OCI-LY3 (cell line): Measurements from ENCODE around the gene STK32B.
"Not testable (repeated sequence)": the region's sequence is repeated elsewhere in the genome, so short reads cannot be mapped to it uniquely, and the experiment has no call there.

Experiments
- H2AFZ ChIP-seq: fragments of 200-600, 300-600 bp; shearing (Covaris generic); 2 replicates; pipeline ENCODE4 v1.6.0; 2014; ENCODE audit warnings: antibody characterized with exemption, low read depth, low read length
- H3K27ac ChIP-seq: fragments of 200-600, 300-600 bp; sonication (generic); 2 replicates; pipeline ENCODE4 v1.5.1; 2014; ENCODE audit warnings: mild to moderate bottlenecking, low read length, moderate library complexity, mixed read lengths
- H3K27me3 ChIP-seq: fragments of 200-600, 300-600 bp; sonication (generic); 2 replicates; pipeline ENCODE4 v1.6.1; 2014; ENCODE audit warnings: low read depth, low read length, mixed read lengths
- H3K36me3 ChIP-seq: fragments of 200-600, 300-600 bp; sonication (generic); replicated peaks from 2 replicates; pipeline ENCODE3; 2014; ENCODE audit warnings: low read depth, low read length, mixed read lengths
- H3K4me1 ChIP-seq: fragments of 300-600, 200-600 bp; sonication (generic); 2 replicates; pipeline ENCODE4 v1.6.1; 2014; ENCODE audit warnings: low read length, mixed read lengths
- H3K4me2 ChIP-seq: fragments of 200-600, 300-600 bp; sonication (generic); 2 replicates; pipeline ENCODE4 v1.6.1; 2014; ENCODE audit warnings: low read length, mixed read lengths
- H3K4me3 ChIP-seq: fragments of 300-600, 200-600 bp; sonication (generic); 2 replicates; pipeline ENCODE4 v1.5.1; 2014; ENCODE audit warnings: antibody characterized with exemption, mild to moderate bottlenecking, low read length, moderate library complexity
- H3K79me2 ChIP-seq: fragments of 300-600, 200-600 bp; shearing (Covaris generic); 2 replicates; pipeline ENCODE4 v1.6.1; 2014; ENCODE audit warnings: mild to moderate bottlenecking, low read length, mixed read lengths
- H3K9ac ChIP-seq: fragments of 300-600, 200-600 bp; shearing (Covaris generic); 2 replicates; pipeline ENCODE4 v1.6.0; 2014; ENCODE audit warnings: mild to moderate bottlenecking, low read length, moderate library complexity
- H3K9me3 ChIP-seq: fragments of 200-600, 300-600 bp; shearing (Covaris generic); 2 replicates; pipeline ENCODE4 v1.6.1; 2014; ENCODE audit warnings: low read length, mixed read lengths; ENCODE audit not compliant: insufficient read depth
- H4K20me1 ChIP-seq: fragments of 200-600, 300-600 bp; sonication (generic); 2 replicates; pipeline ENCODE4 v1.6.1; 2016; ENCODE audit warnings: low read length, mixed read lengths; ENCODE audit not compliant: insufficient read depth
- CTCF ChIP-seq: fragments of 200-600, 300-600 bp; sonication (generic); IDR thresholded peaks from 2 replicates; pipeline ENCODE4 v1.5.1; 2014; ENCODE audit warnings: antibody characterized with exemption, low read length, low read depth
- EZH2phosphoT487 ChIP-seq: fragments of 200-600 bp; shearing (Covaris generic); IDR thresholded peaks from 2 replicates; pipeline ENCODE4 v1.6.1; 2018; ENCODE audit warnings: antibody characterized with exemption, mixed run types, low read depth

Gene STK32B

GRCh38 chr4:5004496-5004895 is 46.8 kb upstream of the STK32B start:
- H3K9ac ChIP-seq, result no peak overlapping the region
- no peaks in the 10 kb centered on the region for H3K4me1 ChIP-seq
- H3K36me3 ChIP-seq, result no peaks in the 10 kb centered on the region
- TF ChIP-seq EZH2phosphoT487, result no peak
- no peak for TF ChIP-seq CTCF
- H3K9me3 ChIP-seq, result no peaks in the 10 kb centered on the region
- H3K4me3 ChIP-seq, result no peak overlapping the region
- no peak overlapping the region for H3K4me2 ChIP-seq
- H2AFZ ChIP-seq, result no peak overlapping the region
- H3K27me3 ChIP-seq, result peaks cover 9% of the 10 kb centered on the region; the same call in 1 of the 2 replicates
- no peaks in the 10 kb centered on the region for H3K79me2 ChIP-seq
- no peak overlapping the region for H3K27ac ChIP-seq
- H4K20me1 ChIP-seq, result no peaks in the 10 kb centered on the region

DNA sequence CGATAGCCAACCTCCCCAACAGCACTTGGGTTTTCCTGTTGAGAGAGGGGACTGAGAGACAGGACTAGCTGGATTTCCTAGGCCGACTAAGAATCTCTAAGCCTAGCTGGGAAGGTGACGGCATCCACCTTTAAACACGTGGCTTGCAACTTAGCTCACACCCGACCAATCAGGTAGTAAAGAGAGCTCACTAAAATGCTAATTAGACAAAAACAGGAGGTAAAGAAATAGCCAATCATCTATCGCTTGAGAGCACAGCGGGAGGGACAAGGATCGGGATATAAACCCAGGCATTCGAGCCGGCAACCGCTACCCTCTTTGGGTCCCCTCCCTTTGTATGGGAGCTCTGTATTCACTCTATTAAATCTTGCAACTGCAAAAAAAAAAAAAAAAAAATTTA is 44.3 kb upstream of the STK32B start:
- not testable (repeated sequence) for H2AFZ ChIP-seq, H3K27ac ChIP-seq, H3K4me1 ChIP-seq, H3K79me2 ChIP-seq, H4K20me1 ChIP-seq, H3K4me3 ChIP-seq, H3K9ac ChIP-seq, H3K9me3 ChIP-seq, H3K4me2 ChIP-seq, H3K36me3 ChIP-seq
- H3K27me3 ChIP-seq, result peaks cover 12% of the 10 kb centered on the region; the same call in 1 of the 2 replicates

- Histone ChIP-seq H3K79me2 (no peaks in the 10 kb centered on the region), H3K27me3 (peaks cover 21% of the 10 kb centered on the region; the same call in 1 of the 2 replicates), H3K4me1 (no peaks in the 10 kb centered on the region), H3K4me2 (no peak overlapping the region), H3K9ac (no peak overlapping the region), H3K27ac (no peak overlapping the region), H4K20me1 (no peaks in the 10 kb centered on the region), H3K9me3 (no peaks in the 10 kb centered on the region), H2AFZ (no peak overlapping the region), H3K4me3 (no peak overlapping the region), H3K36me3 (no peaks in the 10 kb centered on the region)
- TF ChIP-seq EZH2phosphoT487 (no peak), CTCF (no peak)
Observed at GRCh38 chr4:5009796-5010195, 41.5 kb upstream of the STK32B start.

DNA sequence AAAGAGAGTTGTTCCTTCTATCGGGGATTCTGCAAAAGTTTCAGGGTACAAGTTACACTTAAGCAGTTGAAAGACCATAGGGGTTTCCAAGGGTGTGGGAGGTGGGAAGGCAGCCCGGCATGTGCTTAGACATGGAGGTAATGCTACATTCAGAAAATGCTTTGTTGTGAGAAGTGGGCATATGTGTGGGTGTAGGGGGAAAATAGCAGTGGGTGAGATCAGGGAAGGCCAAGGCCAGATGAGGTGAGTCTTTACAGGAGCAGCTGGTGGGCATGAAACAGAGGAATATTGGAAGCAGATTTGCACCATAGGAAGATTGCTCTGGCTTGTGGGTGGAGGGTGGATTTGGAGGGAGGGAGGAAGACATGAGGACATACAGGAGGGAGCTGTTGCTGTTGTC is 40.3 kb upstream of the STK32B start:
- Histone ChIP-seq H3K4me2 (no peak overlapping the region), H3K36me3 (no peaks in the 10 kb centered on the region), H4K20me1 (no peaks in the 10 kb centered on the region), H3K4me1 (no peaks in the 10 kb centered on the region), H3K9me3 (no peaks in the 10 kb centered on the region), H3K27ac (no peak overlapping the region), H3K9ac (no peak overlapping the region), H3K79me2 (no peaks in the 10 kb centered on the region), H3K27me3 (peaks cover 15% of the 10 kb centered on the region; the same call in 1 of the 2 replicates), H2AFZ (no peak overlapping the region), H3K4me3 (no peak overlapping the region)
- TF ChIP-seq CTCF (no peak), EZH2phosphoT487 (no peak)
